ENCODE results near the gene PNLIPRP2.

Gene PNLIPRP2

GRCh38 chr10:116620423-116621400, at the start of gene PNLIPRP2:
Gene PNLIPRP2, plus strand, starts transcription at chr10:116620953.
- Histone ChIP-seq H3K4me2 (ENCODE audit: insufficient read depth, low read length) (no peak within 1 kb of the TSS), H3K36me3 (ENCODE audit: insufficient read depth, low read length) (no peaks in the 10 kb centered on the region), H3K9me3 (ENCODE audit: insufficient read depth, low read length, severe bottlenecking) (no peaks in the 10 kb centered on the region), H3K27ac (ENCODE audit: low read length) (no peak within 1 kb of the TSS), H3K4me1 (ENCODE audit: insufficient read depth, low read length) (no peaks in the 10 kb centered on the region), H3K27me3 (ENCODE audit: insufficient read depth, low read length, poor library complexity) (no peaks in the 10 kb centered on the region), H3K4me3 (ENCODE audit: low read depth in 1 of 2, low read length in 2 of 2) (no peak within 1 kb of the TSS), H3K79me2 (ENCODE audit: insufficient read depth, low read length) (no peaks in the 10 kb centered on the region), H4K20me1 (ENCODE audit: insufficient read depth, low read length) (no peaks in the 10 kb centered on the region), H2AFZ (ENCODE audit: low read depth, low read length) (no peak within 1 kb of the TSS), H3K9ac (ENCODE audit: low read depth, low read length) (no peak within 1 kb of the TSS)
- no peak for ATAC-seq (ENCODE audit: insufficient read depth, low read depth)
- no peak for DNase-seq
- TF ChIP-seq CTCF (IDR thresholded peaks at IDR 0.05; ENCODE audit: borderline replicate concordance, extremely low read depth, low read length, poor library complexity, severe bottlenecking) (no peak), EZH2 (IDR thresholded peaks at IDR 0.05; ENCODE audit: borderline replicate concordance, low read depth, low read length, severe bottlenecking) (no peak)

- no peak for DNase-seq
- Histone ChIP-seq H3K4me1 (ENCODE audit: insufficient read depth, low read length) (no peaks in the 10 kb centered on the region), H3K27ac (ENCODE audit: low read length) (no peak overlapping the region), H3K4me3 (ENCODE audit: low read depth in 1 of 2, low read length in 2 of 2) (no peak overlapping the region), H3K79me2 (ENCODE audit: insufficient read depth, low read length) (no peaks in the 10 kb centered on the region), H3K4me2 (ENCODE audit: insufficient read depth, low read length) (no peak overlapping the region), H3K36me3 (ENCODE audit: insufficient read depth, low read length) (no peaks in the 10 kb centered on the region), H3K9ac (ENCODE audit: low read depth, low read length) (no peak overlapping the region), H3K27me3 (ENCODE audit: insufficient read depth, low read length, poor library complexity) (no peaks in the 10 kb centered on the region), H4K20me1 (ENCODE audit: insufficient read depth, low read length) (no peaks in the 10 kb centered on the region), H3K9me3 (ENCODE audit: insufficient read depth, low read length, severe bottlenecking) (no peaks in the 10 kb centered on the region), H2AFZ (ENCODE audit: low read depth, low read length) (no peak overlapping the region)
- no peak for TF ChIP-seq EZH2 (IDR thresholded peaks at IDR 0.05; ENCODE audit: borderline replicate concordance, low read depth, low read length, severe bottlenecking)
- TF ChIP-seq CTCF (IDR thresholded peaks at IDR 0.05; ENCODE audit: borderline replicate concordance, extremely low read depth, low read length, poor library complexity, severe bottlenecking), result no peak
- ATAC-seq (ENCODE audit: insufficient read depth, low read depth), result no peak
These were observed 46.0 kb upstream of the PNLIPRP2 start for GRCh38 chr10:116574797-116575196.

GRCh38 chr10:116587878-116588591, 32.7 kb upstream of the PNLIPRP2 start:
- Histone ChIP-seq H3K4me1 (ENCODE audit: insufficient read depth, low read length) (no peaks in the 10 kb centered on the region), H2AFZ (ENCODE audit: low read depth, low read length) (no peak overlapping the region), H3K27ac (ENCODE audit: low read length) (no peak overlapping the region), H3K9ac (ENCODE audit: low read depth, low read length) (no peak overlapping the region), H3K79me2 (ENCODE audit: insufficient read depth, low read length) (no peaks in the 10 kb centered on the region), H3K9me3 (ENCODE audit: insufficient read depth, low read length, severe bottlenecking) (no peaks in the 10 kb centered on the region), H3K4me2 (ENCODE audit: insufficient read depth, low read length) (no peak overlapping the region), H3K4me3 (ENCODE audit: low read depth in 1 of 2, low read length in 2 of 2) (no peak overlapping the region), H4K20me1 (ENCODE audit: insufficient read depth, low read length) (no peaks in the 10 kb centered on the region), H3K27me3 (ENCODE audit: insufficient read depth, low read length, poor library complexity) (no peaks in the 10 kb centered on the region), H3K36me3 (ENCODE audit: insufficient read depth, low read length) (no peaks in the 10 kb centered on the region)
- ATAC-seq (ENCODE audit: insufficient read depth, low read depth) (no peak), DNase-seq (no peak)
- no peak for TF ChIP-seq EZH2 (IDR thresholded peaks at IDR 0.05; ENCODE audit: borderline replicate concordance, low read depth, low read length, severe bottlenecking)
- TF ChIP-seq CTCF (IDR thresholded peaks at IDR 0.05; ENCODE audit: borderline replicate concordance, extremely low read depth, low read length, poor library complexity, severe bottlenecking), result no peak
